Central memory CD4-positive, alpha-beta T cell (primary cell): ENCODE results near the gene GCDH.

Experiments used
- DNase-seq: peaks from one replicate; pipeline ENCODE4 v3.0.0; 2022

Gene GCDH

DNA sequence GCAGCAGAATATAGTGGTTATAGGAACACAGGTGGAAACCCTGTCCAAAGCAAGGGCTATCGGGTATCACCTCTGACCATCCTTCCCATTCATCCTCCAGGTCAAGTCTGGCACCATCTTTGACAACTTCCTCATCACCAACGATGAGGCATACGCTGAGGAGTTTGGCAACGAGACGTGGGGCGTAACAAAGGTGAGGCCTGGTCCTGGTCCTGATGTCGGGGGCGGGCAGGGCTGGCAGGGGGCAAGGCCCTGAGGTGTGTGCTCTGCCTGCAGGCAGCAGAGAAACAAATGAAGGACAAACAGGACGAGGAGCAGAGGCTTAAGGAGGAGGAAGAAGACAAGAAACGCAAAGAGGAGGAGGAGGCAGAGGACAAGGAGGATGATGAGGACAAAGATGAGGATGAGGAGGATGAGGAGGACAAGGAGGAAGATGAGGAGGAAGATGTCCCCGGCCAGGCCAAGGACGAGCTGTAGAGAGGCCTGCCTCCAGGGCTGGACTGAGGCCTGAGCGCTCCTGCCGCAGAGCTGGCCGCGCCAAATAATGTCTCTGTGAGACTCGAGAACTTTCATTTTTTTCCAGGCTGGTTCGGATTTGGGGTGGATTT lies 52.6 kb downstream of the GCDH start:
- DNase-seq = no peak

DNA sequence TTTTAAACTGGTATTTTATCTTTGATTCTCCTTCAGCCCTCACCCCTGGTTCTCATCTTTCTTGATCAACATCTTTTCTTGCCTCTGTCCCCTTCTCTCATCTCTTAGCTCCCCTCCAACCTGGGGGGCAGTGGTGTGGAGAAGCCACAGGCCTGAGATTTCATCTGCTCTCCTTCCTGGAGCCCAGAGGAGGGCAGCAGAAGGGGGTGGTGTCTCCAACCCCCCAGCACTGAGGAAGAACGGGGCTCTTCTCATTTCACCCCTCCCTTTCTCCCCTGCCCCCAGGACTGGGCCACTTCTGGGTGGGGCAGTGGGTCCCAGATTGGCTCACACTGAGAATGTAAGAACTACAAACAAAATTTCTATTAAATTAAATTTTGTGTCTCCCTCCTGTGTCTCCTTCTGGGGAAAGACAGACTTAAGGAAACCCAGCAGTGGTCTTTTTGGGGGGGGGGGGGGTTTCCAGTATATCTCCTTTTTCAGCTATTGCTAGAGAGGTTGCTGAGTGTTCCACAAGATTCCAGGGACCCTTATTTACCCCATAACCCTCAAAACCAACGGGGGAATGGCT lies 53.2 kb downstream of the GCDH start:
- no peak for DNase-seq

DNA sequence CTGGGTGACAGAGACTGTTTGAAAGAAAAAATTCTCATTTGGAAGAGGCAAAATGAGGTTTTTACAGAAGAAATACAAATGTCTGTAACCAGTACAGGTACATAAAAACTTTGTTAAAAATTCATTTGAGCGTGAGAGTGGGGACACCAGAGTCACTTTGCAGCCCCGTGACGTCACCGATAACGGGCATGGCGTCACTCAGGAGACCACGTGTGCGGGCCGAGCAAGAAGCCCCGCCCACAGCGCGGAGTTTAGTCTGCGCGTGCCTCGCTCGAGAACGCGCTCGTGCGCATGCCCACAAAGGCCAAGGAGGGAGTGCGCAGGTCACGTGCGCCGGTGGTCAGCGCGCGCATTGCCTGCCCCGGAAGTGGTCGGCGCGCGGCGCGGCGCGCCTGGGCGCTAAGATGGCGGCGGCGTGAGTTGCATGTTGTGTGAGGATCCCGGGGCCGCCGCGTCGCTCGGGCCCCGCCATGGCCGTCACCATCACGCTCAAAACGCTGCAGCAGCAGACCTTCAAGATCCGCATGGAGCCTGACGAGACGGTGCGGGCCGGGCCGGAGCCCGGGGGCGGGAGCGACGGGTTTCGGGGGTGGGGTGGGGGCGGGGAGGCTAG lies 54.6 kb downstream of the GCDH start, which contains the start of gene RAD23A:
Gene RAD23A (plus strand): TSS at position 384 of the 613 bp plus-strand sequence. CDS start 87 bp downstream, at position 471.
- DNase-seq = peak; percentile 98

DNA sequence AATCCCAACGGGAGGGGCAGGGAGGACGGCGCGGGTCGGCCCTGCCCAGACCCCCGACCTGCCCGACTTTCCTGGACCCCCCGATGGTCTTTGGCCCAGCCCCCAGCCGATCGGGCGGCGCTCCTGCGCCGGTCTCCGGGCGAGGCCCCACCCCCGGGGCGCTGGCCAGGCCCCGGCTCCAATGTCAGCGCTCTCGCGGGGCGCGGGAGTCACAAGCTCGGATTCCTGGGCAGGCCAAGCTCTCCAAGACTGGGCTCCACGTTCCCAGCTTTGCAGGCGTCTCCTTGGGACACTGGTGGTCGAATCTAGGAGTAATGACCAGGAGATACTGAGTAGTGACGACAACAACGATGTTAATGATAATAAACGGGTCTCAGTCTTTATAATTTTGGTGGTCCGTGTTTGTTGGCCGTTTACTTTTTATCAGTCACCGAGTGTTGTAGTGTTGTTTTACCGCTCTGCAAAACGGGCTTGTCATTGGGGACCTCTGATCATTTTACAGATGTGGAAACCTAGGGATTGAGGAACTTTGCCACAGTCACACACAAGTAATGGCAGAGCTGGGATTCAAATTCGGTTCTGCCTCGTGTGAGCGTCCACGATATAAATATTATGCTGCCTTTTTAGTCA lies 55.2 kb downstream of the GCDH start:
- DNase-seq = peak; percentile 27

DNA sequence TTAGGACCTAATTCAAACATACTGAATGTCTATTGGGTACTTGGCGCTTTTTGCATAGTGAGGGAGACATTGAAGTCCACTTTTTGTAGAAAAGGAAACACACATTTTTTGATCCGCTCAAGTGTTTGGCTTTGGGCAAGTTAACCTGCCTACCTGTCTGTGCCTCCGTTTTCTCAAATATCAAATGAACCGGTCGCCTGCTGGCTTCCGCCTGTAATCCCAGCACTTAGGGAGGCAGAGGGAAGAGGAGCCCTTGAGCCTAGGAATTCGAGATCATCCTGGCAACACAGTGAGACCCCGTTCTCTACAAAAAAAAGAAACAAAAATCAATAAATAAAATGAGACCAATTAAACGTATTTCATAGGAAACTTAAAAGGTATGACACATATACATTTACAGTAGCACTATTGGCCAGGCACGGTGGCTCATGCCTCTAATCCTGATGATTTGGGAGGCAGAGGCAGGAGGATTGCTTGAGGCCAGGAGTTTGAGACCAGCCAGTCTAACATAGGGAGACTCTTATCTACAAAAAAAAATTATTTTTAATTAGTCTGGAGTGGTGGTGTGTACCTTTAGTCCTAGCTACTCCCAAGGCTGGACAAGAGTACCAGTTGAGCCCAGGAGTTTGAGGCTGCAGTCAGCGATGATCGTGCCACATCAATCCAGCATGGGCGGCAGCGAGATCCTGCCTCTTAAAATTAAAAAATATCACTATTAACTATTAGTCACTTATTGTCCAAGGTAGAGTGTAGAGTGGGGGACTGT lies 56.0 kb downstream of the GCDH start:
- DNase-seq = no peak

DNA sequence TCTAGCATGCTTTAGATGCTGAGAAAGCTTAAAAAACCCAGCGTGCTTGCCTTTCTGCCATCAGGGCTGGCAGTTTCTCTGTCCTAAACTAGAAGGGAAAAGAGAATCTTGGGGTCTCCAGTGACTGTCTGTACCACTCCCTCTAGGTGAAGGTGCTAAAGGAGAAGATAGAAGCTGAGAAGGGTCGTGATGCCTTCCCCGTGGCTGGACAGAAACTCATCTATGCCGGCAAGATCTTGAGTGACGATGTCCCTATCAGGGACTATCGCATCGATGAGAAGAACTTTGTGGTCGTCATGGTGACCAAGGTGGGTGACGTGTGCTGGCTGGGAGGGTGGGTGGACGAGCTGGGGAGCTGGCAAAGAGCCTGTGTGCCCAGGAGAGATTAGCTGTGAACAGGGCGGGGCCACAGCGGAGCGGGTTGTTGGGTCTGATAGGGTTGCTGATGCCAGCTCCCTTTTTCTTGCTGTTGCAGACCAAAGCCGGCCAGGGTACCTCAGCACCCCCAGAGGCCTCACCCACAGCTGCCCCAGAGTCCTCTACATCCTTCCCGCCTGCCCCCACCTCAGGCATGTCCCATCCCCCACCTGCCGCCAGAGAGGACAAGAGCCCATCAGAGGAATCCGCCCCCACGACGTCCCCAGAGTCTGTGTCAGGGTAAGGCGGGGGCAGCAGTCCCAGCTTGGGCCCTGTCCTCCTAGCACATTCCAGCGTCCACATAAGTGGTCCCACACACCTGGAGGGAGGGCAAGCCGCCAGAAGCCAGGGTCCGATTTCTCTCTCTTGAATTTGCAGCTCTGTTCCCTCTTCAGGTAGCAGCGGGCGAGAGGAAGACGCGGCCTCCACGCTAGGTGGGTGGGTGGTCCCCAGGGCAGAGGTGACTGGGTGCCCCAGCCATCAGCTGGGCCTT lies 57.0 kb downstream of the GCDH start:
- DNase-seq = no peak

DNA sequence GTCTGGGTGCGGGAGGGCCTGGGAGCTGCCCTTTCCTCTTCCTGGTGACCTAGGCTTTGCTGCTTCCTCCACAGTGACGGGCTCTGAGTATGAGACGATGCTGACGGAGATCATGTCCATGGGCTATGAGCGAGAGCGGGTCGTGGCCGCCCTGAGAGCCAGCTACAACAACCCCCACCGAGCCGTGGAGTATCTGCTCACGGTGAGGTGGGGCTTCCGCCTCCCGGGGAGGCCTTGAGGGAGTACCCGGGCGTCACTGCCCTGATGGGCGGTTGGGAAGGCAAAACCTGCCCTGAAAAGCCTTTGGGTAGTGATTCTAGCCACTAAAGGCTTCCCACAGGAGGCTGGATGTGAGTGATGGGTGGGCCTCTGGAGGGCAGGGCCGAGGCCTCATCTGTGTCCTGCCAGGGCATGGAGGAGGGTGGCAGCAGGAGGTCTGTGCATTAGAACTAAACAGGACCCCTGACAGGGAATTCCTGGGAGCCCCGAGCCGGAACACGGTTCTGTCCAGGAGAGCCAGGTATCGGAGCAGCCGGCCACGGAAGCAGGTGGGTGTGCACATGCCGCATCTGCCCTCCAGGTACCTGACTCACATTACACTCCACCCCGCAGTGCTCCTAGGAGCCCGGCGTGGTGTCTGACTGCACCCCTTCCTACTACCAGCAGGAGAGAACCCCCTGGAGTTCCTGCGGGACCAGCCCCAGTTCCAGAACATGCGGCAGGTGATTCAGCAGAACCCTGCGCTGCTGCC lies 57.8 kb downstream of the GCDH start:
- DNase-seq = no peak
